K562 (cell line): Measurements from ENCODE around the gene KCTD16.

Experiments
- CEBPZ ChIP-seq: fragments of 150-350 bp; IDR thresholded peaks from 2 replicates; pipeline ENCODE4 v1.6.1; 2014; ENCODE audit warnings: low read depth, mild to moderate bottlenecking, low read length, borderline replicate concordance
- CHD4 ChIP-seq: fragments of 200-600 bp; sonication (generic); IDR thresholded peaks from 3 replicates; pipeline ENCODE4 v1.6.1; 2012; ENCODE audit warnings: low read depth, mild to moderate bottlenecking, mixed read lengths, low read length, inconsistent platforms; ENCODE audit not compliant: insufficient read depth, insufficient replicate concordance, poor library complexity, severe bottlenecking
- CTCF ChIP-seq, 3 experiments: IDR thresholded peaks in 2 of 3; conservative IDR thresholded peaks in 1 of 3; 2 replicates each; pipeline ENCODE4 v1.5.1; 2011 to 2012; ENCODE audit warnings: low read length in 3 of 3, mild to moderate bottlenecking in 3 of 3, control low read depth in 2 of 3, improper control_type of control experiment in 1 of 3, inconsistent platforms in 1 of 3, low read depth in 1 of 3, mixed read lengths in 1 of 3, moderate library complexity in 1 of 3; ENCODE audit not compliant: insufficient read depth in 2 of 3
- EZH2 ChIP-seq: IDR thresholded peaks from 2 replicates; pipeline ENCODE4 v1.6.1; 2012; ENCODE audit warnings: low read depth, mild to moderate bottlenecking, inconsistent platforms, low read length, borderline replicate concordance
- JUNB ChIP-seq: fragments of 450-650 bp; formaldehyde crosslinking; conservative IDR thresholded peaks from 2 replicates; pipeline ENCODE4 v1.4.0; 2020; ENCODE audit warnings: mild to moderate bottlenecking
- MED1 ChIP-seq: sonication (generic); formaldehyde crosslinking; IDR thresholded peaks from 2 replicates; pipeline ENCODE4 v1.8.1; 2023; ENCODE audit warnings: missing genetic modification reagents, borderline replicate concordance
- NELFE ChIP-seq: IDR thresholded peaks from 2 replicates; pipeline ENCODE4 v1.6.1; 2011; ENCODE audit warnings: mild to moderate bottlenecking; ENCODE audit not compliant: insufficient read depth, insufficient read length
- NRF1 ChIP-seq, 2 experiments: fragments of 450-650 bp; IDR thresholded peaks in 1 of 2; conservative IDR thresholded peaks in 1 of 2; 2 replicates each; pipeline ENCODE4 v1.6.1; 2014; ENCODE audit warnings: mild to moderate bottlenecking in 2 of 2
- POLR2A ChIP-seq: fragments of 450-650 bp; conservative IDR thresholded peaks from 2 replicates; pipeline ENCODE4 v1.6.1; 2016
- SIN3B ChIP-seq: fragments of 450-650 bp; IDR thresholded peaks from 2 replicates; pipeline ENCODE4 v1.6.1; 2017; ENCODE audit warnings: low read depth, mild to moderate bottlenecking, moderate library complexity

GRCh38 chr5:144308174-144308573 lies 137.5 kb downstream of the KCTD16 start:
- TF ChIP-seq CEBPZ (no peak), POLR2A (no peak), CHD4 (no peak), SIN3B (no peak), JUNB (no peak), MED1 (no peak), NRF1 (conservative IDR thresholded peaks at IDR 0.05 in 1 of 2, IDR thresholded peaks at IDR 0.05 in 1 of 2) (no peak), NELFE (no peak), CTCF (IDR thresholded peaks at IDR 0.05 in 2 of 3, conservative IDR thresholded peaks at IDR 0.05 in 1 of 3; ENCODE audit: insufficient read depth in 2 of 3, low read depth in 1 of 3, low read length in 3 of 3) (no peak), EZH2 (no peak)
